Activated CD8-positive, alpha-beta T cell treated with anti-CD3 and anti-CD28 coated beads for 36 hours (primary cell): ENCODE data around the gene SULT1A3. TPM values are rescaled to one million over a fixed set of nuclear protein-coding genes. Genes with fewer than 3 reads are reported as not detected.
A peak's percentile ranks its signal among the peaks of the same experiment; 100 is the strongest.

ENCODE experiments used
- ATAC-seq: fragments of 200-7000 bp; cut with Tn5 transposase; one replicate; pipeline ENCODE4 v1.10.0; 2021; ENCODE audit warnings: mild to moderate bottlenecking, moderate library complexity
- CTCF ChIA-PET: fragments of 350-600 bp; sonication (Branson Sonifier 250); formaldehyde crosslinking; loops from one replicate; lab custom pipeline; 2021; ENCODE audit warnings: antibody characterized with exemption; lab: Charles Lee
- POLR2A ChIA-PET: fragments of 350-600 bp; sonication (Branson Sonifier 250); formaldehyde crosslinking; loops from one replicate; lab custom pipeline; 2021; ENCODE audit warnings: antibody characterized with exemption; lab: Charles Lee
- DNase-seq: peaks from one replicate; pipeline ENCODE4 v3.0.0-alpha.2; 2020
- H3K27ac Mint-ChIP-seq: one replicate; pipeline ENCODE4 v1.8.0; 2021; ENCODE audit warnings: mild to moderate bottlenecking, mixed read lengths
- H3K27me3 Mint-ChIP-seq: one replicate; pipeline ENCODE4 v1.8.0; 2021; ENCODE audit warnings: mixed read lengths
- H3K36me3 Mint-ChIP-seq: one replicate; pipeline ENCODE4 v1.8.0; 2021; ENCODE audit warnings: low read depth, mixed read lengths
- H3K4me1 Mint-ChIP-seq: one replicate; pipeline ENCODE4 v1.8.0; 2021; ENCODE audit warnings: low read depth, mixed read lengths
- H3K4me3 Mint-ChIP-seq: one replicate; pipeline ENCODE4 v1.8.0; 2021; ENCODE audit warnings: mild to moderate bottlenecking, moderate library complexity, mixed read lengths
- H3K9me3 Mint-ChIP-seq: one replicate; pipeline ENCODE4 v1.8.0; 2021; ENCODE audit warnings: mixed read lengths
- intact Hi-C: fragments of 100-400 bp; cut with micrococcal nuclease; formaldehyde crosslinking; loops from one replicate; pipeline ENCODE4 v1.10.0; 2022
- total RNA-seq, 2 experiments: library from RNA; stranded (reverse); gene quantifications; one replicate each; pipeline ENCODE4 v1.2.3, GENCODE V29; 2021
- TF ChIP-seq, protein P1 (sequence below): fragments of 200-600 bp; IDR thresholded peaks from one replicate; pipeline ENCODE4 v1.8.0; 2022; ENCODE audit warnings: antibody characterized with exemption, mild to moderate bottlenecking

Gene SULT1A3
- total RNA-seq, 2 experiments from 2014 or later, result 14.8 to 18.0 TPM

- Mint-ChIP-seq H3K4me1 (peaks cover 14% of the 10 kb centered on the region), H3K27ac (no peak overlapping the region)
These were observed 19.9 kb upstream of the SULT1A3 start for GRCh38 chr16:30179195-30179594.

GRCh38 chr16:30179931-30180330, 19.1 kb upstream of the SULT1A3 start:
- H3K27ac Mint-ChIP-seq, result no peak overlapping the region
- ATAC-seq (no peak), DNase-seq (no peak)
- H3K4me1 Mint-ChIP-seq, result peaks cover 14% of the 10 kb centered on the region
- peaks cover 11% of the 10 kb centered on the region for H3K36me3 Mint-ChIP-seq
- TF ChIP-seq, protein P1, sequence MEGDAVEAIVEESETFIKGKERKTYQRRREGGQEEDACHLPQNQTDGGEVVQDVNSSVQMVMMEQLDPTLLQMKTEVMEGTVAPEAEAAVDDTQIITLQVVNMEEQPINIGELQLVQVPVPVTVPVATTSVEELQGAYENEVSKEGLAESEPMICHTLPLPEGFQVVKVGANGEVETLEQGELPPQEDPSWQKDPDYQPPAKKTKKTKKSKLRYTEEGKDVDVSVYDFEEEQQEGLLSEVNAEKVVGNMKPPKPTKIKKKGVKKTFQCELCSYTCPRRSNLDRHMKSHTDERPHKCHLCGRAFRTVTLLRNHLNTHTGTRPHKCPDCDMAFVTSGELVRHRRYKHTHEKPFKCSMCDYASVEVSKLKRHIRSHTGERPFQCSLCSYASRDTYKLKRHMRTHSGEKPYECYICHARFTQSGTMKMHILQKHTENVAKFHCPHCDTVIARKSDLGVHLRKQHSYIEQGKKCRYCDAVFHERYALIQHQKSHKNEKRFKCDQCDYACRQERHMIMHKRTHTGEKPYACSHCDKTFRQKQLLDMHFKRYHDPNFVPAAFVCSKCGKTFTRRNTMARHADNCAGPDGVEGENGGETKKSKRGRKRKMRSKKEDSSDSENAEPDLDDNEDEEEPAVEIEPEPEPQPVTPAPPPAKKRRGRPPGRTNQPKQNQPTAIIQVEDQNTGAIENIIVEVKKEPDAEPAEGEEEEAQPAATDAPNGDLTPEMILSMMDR, result no peak
- H3K4me3 Mint-ChIP-seq, result no peak overlapping the region
- H3K9me3 Mint-ChIP-seq, result no peaks in the 10 kb centered on the region
- POLR2A ChIA-PET, result no interaction called here
- CTCF ChIA-PET, result interaction anchor here (2.3 kb wide), 1 partner anchor 67 kb away, joined by 9 read pairs; the partner anchor contains the start of gene GDPD3
- intact Hi-C loops, result no loop called here
- no peaks in the 10 kb centered on the region for H3K27me3 Mint-ChIP-seq

More at GRCh38 chr16:30179195-30179594, 19.9 kb upstream of the SULT1A3 start:
- peaks cover 4% of the 10 kb centered on the region for H3K36me3 Mint-ChIP-seq
- no peaks in the 10 kb centered on the region for H3K9me3 Mint-ChIP-seq
- ATAC-seq (no peak), DNase-seq (no peak)
- intact Hi-C loops, result no loop called here
- no peak overlapping the region for H3K4me3 Mint-ChIP-seq
- TF ChIP-seq, protein P1, result no peak
- no peaks in the 10 kb centered on the region for H3K27me3 Mint-ChIP-seq
- POLR2A ChIA-PET, result interaction anchor here (1.6 kb wide), 1 partner anchor 8 kb away, joined by 3 read pairs; no protein-coding TSS in a partner anchor
- CTCF ChIA-PET, result interaction anchor here (1.2 to 2.3 kb wide), 2 partner anchors 37 to 67 kb away, joined by 4 to 9 read pairs; partner anchors contain the start of gene GDPD3

DNA sequence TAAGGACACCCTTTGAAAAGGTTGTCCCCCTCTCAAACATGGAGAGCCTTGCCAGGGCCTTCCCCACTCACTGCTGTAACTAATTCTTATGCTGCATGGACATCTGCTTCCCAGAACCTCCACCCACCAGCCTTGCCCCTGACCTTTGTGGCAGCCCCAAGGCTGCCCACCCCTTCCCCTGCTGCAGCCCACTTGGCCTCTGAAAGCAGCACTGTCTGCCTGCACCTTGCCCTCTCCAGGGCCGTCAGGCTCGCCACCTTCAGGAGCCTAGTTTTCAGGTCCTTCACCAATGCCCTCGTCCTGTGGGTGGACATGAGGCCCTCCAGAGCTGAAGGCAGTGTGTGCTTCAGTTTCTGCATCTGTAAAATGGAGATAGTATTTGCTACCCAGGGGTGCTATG, 18.3 kb upstream of the SULT1A3 start:
- TF ChIP-seq, protein P1, result no peak
- ChIA-PET POLR2A (no interaction called here), CTCF (no interaction called here)
- Mint-ChIP-seq H3K4me3 (no peak overlapping the region), H3K4me1 (peaks cover 14% of the 10 kb centered on the region), H3K36me3 (peaks cover 19% of the 10 kb centered on the region), H3K9me3 (no peaks in the 10 kb centered on the region), H3K27ac (peak overlapping the region; percentile 36), H3K27me3 (no peaks in the 10 kb centered on the region)
- ATAC-seq (no peak), DNase-seq (peak; percentile 16)
- intact Hi-C loops, result no loop called here

GRCh38 chr16:30183233-30184095, 15.6 kb upstream of the SULT1A3 start, which contains the start of gene CORO1A:
CORO1A (plus strand) TSS chr16:30183602; CDS start chr16:30185210, 1,608 bp downstream.
- peak; percentile 41 for ATAC-seq
- no peaks in the 10 kb centered on the region for H3K9me3 Mint-ChIP-seq
- H3K36me3 Mint-ChIP-seq, result peaks cover 44% of the 10 kb centered on the region
- no peaks in the 10 kb centered on the region for H3K27me3 Mint-ChIP-seq
- ChIA-PET CTCF (interaction anchor here (0.8 to 1.0 kb wide), 4 partner anchors 12 to 226 kb away, joined by 3 to 4 read pairs (median 4); partner anchors contain the start of genes GDPD3 and TBX6), POLR2A (interaction anchor here (0.6 to 2.3 kb wide), 11 partner anchors 29 to 352 kb away, joined by 3 to 8 read pairs (median 4); partner anchors contain the start of genes ALDOA, YPEL3 and ZNF747)
- peak within 1 kb of the TSS; percentile 100 for H3K4me3 Mint-ChIP-seq
- TF ChIP-seq, protein P1, result no peak
- H3K4me1 Mint-ChIP-seq, result peaks cover 28% of the 10 kb centered on the region
- peak; percentile 90 for DNase-seq
- intact Hi-C loops, result no loop called here
- peak within 1 kb of the TSS; percentile 100 for H3K27ac Mint-ChIP-seq
